Calu3 (cell line): Measurements from ENCODE around the gene C5orf63. TPM values are rescaled to one million over a fixed set of nuclear protein-coding genes. Genes with fewer than 3 reads are reported as not detected.

Experiments used
- total RNA-seq: library from RNA; stranded (reverse); gene quantifications from 2 replicates; pipeline ENCODE4 v1.2.3, GENCODE V29; 2022

C5orf63 gene
- total RNA-seq, 1 experiment from 2014 or later: 13.2 TPM

Other genes starting within 250 kb of the C5orf63 start
- gene MARCHF3, start 42.9 kb downstream of the C5orf63 start, total RNA-seq: 13.1 and 16.1 TPM in 2 replicates
- gene MEGF10, start 217.3 kb upstream of the C5orf63 start, total RNA-seq: 0.56 and 0.71 TPM in 2 replicates